Suprapubic skin (tissue), 4 donors: ENCODE data around the gene UBD. TPM values are rescaled to one million over a fixed set of nuclear protein-coding genes. Genes with fewer than 3 reads are reported as not detected.

ENCODE experiments used
- DNase-seq, 2 donors: peaks; one replicate each; pipeline ENCODE4 v3.0.0-alpha.2; 2019; ENCODE audit warnings: low spot score in 2 of 2
- H3K27ac ChIP-seq: fragments of 200-600 bp; sonication (generic); one replicate; pipeline ENCODE4 v1.5.1; 2019
- H3K27me3 ChIP-seq: fragments of 200-600 bp; sonication (generic); one replicate; pipeline ENCODE4 v1.5.1; 2019
- H3K36me3 ChIP-seq: fragments of 200-600 bp; sonication (generic); one replicate; pipeline ENCODE4 v1.5.1; 2019
- H3K4me1 ChIP-seq: fragments of 200-600 bp; sonication (generic); one replicate; pipeline ENCODE4 v1.5.1; 2019
- H3K4me3 ChIP-seq: fragments of 200-600 bp; sonication (generic); one replicate; pipeline ENCODE4 v1.5.1; 2019; ENCODE audit warnings: mild to moderate bottlenecking
- H3K9me3 ChIP-seq: fragments of 200-600 bp; sonication (generic); one replicate; pipeline ENCODE4 v1.5.1; 2019
- EP300 ChIP-seq: sonication (generic); formaldehyde crosslinking; IDR thresholded peaks from one replicate; pipeline ENCODE4 v1.6.1; 2017; ENCODE audit warnings: antibody characterized with exemption
- POLR2A ChIP-seq, 2 donors: fragments of 450-650 bp; IDR thresholded peaks; one replicate each; pipeline ENCODE4 v1.6.1; 2017; ENCODE audit warnings: antibody characterized with exemption in 2 of 2, mild to moderate bottlenecking in 2 of 2, moderate library complexity in 2 of 2
- POLR2AphosphoS5 ChIP-seq, 3 donors: sonication (generic); formaldehyde crosslinking; IDR thresholded peaks; one replicate each; pipeline ENCODE4 v1.6.1; 2017; ENCODE audit warnings: antibody characterized with exemption in 3 of 3
- WGBS: methylation state at CpG from one replicate; pipeline ENCODE4 v1.1.5; 2018; 5-methylcytosine and 5-hydroxymethylcytosine counted together
- total RNA-seq, 4 donors: library from RNA; depleted of rRNA; stranded (reverse); fragments of >200 nt; gene quantifications; one replicate each; pipeline ENCODE4 v1.1.0, GENCODE V29; 2016
- TF ChIP-seq, protein P1 (sequence below), 2 donors: fragments of 200-600 bp in 1 of 2; fragments of 450-650 bp in 1 of 2; sonication (generic) in 1 of 2; IDR thresholded peaks; one replicate each; pipeline ENCODE4 v1.5.1; 2016 to 2019; ENCODE audit warnings: antibody characterized with exemption in 2 of 2, mild to moderate bottlenecking in 1 of 2, moderate library complexity in 1 of 2

The UBD gene
- total RNA-seq, 4 donors from 2014 or later, result not detected

- Histone ChIP-seq H3K27me3 (peaks cover 50% of the 10 kb centered on the region), H3K4me1 (peaks cover 14% of the 10 kb centered on the region), H3K4me3 (peak overlapping the region; percentile 46), H3K9me3 (no peaks in the 10 kb centered on the region), H3K27ac (no peak overlapping the region), H3K36me3 (no peaks in the 10 kb centered on the region)
- 33% methylated on average over 5 of the region's 5 CpGs for WGBS
- TF ChIP-seq EP300 (no peak), POLR2AphosphoS5 (IDR thresholded peaks at IDR 0.05) (no peak), POLR2A (IDR thresholded peaks at IDR 0.05) (no peak)
- TF ChIP-seq, protein P1, sequence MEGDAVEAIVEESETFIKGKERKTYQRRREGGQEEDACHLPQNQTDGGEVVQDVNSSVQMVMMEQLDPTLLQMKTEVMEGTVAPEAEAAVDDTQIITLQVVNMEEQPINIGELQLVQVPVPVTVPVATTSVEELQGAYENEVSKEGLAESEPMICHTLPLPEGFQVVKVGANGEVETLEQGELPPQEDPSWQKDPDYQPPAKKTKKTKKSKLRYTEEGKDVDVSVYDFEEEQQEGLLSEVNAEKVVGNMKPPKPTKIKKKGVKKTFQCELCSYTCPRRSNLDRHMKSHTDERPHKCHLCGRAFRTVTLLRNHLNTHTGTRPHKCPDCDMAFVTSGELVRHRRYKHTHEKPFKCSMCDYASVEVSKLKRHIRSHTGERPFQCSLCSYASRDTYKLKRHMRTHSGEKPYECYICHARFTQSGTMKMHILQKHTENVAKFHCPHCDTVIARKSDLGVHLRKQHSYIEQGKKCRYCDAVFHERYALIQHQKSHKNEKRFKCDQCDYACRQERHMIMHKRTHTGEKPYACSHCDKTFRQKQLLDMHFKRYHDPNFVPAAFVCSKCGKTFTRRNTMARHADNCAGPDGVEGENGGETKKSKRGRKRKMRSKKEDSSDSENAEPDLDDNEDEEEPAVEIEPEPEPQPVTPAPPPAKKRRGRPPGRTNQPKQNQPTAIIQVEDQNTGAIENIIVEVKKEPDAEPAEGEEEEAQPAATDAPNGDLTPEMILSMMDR (IDR thresholded peaks at IDR 0.05), result no peak
- DNase-seq, result no peak
Measured at GRCh38 chr6:29552512-29553051, 7.0 kb downstream of the UBD start.

DNA sequence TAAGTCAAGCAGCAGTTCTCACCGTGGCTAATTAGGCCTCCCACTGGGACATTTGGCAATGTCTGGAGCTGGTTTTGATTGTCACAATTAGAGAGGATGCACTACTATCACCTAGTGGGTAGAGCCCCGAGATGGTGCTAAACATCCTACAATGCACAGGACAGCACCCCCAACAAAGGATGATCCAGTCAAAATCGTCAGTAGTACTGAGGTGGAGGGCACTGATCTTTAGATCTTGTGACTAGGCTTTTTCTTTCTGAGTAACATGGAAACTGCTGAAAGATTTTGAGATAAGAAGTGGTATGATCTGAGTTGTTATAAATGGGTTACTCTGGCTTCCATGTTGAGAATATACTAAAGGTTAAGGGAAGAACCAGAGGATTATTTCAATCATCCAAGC is 12.0 kb downstream of the UBD start:
- Histone ChIP-seq H3K9me3 (no peaks in the 10 kb centered on the region), H3K27me3 (peaks cover 8% of the 10 kb centered on the region), H3K27ac (no peak overlapping the region), H3K36me3 (no peaks in the 10 kb centered on the region), H3K4me1 (no peaks in the 10 kb centered on the region), H3K4me3 (no peak overlapping the region)
- no peak for TF ChIP-seq POLR2AphosphoS5 (IDR thresholded peaks at IDR 0.05)
- TF ChIP-seq, protein P1 (IDR thresholded peaks at IDR 0.05), result no peak
- TF ChIP-seq POLR2A (IDR thresholded peaks at IDR 0.05), result no peak
- no peak for TF ChIP-seq EP300
- WGBS, result 52% methylated on average over 3 of the region's 3 CpGs
- no peak for DNase-seq

- H3K27me3 ChIP-seq, result no peaks in the 10 kb centered on the region
- H3K4me3 ChIP-seq, result no peak overlapping the region
- H3K27ac ChIP-seq, result no peak overlapping the region
- WGBS, result 78% methylated on average over 4 of the region's 4 CpGs
- TF ChIP-seq POLR2A (IDR thresholded peaks at IDR 0.05), result no peak
- no peak for TF ChIP-seq POLR2AphosphoS5 (IDR thresholded peaks at IDR 0.05)
- TF ChIP-seq, protein P1 (IDR thresholded peaks at IDR 0.05), result no peak
- TF ChIP-seq EP300, result no peak
- H3K36me3 ChIP-seq, result no peaks in the 10 kb centered on the region
- H3K9me3 ChIP-seq, result no peaks in the 10 kb centered on the region
- no peak for DNase-seq
- no peaks in the 10 kb centered on the region for H3K4me1 ChIP-seq
Measured at GRCh38 chr6:29537714-29538403, 21.7 kb downstream of the UBD start.

DNA sequence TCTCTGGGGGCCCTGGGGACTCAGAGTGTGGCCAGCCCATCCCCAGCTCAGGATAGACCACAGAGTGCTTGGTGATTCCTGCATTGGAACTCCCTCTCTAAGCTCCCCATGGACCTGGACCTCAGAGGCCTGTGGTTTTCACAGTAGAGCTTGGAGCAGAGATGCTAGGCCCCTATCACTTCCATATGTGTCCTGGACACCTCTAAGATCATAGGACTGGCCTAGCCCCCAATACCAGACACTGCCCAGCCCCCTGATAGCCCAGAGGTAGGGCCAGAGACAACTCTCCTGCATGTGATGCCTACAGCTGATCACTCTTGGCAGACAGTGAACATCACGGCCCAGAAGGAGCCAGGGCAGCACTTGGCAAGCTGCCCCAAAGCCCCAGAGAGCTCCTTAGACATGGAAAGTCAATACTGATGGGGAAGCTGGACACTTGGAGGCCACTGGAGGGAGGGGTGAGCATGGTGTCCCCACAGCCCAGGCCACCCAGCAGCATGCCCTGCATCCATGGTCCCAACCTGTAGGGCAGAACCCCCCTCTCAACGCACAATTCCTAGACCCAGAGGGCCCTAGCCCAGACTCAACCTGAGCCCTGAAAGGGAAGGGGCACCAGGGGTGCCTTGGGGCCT is 27.1 kb downstream of the UBD start:
- Histone ChIP-seq H3K27ac (no peak overlapping the region), H3K4me1 (no peaks in the 10 kb centered on the region), H3K36me3 (no peaks in the 10 kb centered on the region), H3K27me3 (no peaks in the 10 kb centered on the region), H3K4me3 (no peak overlapping the region), H3K9me3 (no peaks in the 10 kb centered on the region)
- TF ChIP-seq EP300 (no peak), POLR2A (IDR thresholded peaks at IDR 0.05) (no peak), POLR2AphosphoS5 (IDR thresholded peaks at IDR 0.05) (no peak)
- TF ChIP-seq, protein P1 (IDR thresholded peaks at IDR 0.05), result no peak
- DNase-seq, result no peak
- WGBS, result no CpG with 5 or more reads among the region's 2 CpGs

DNA sequence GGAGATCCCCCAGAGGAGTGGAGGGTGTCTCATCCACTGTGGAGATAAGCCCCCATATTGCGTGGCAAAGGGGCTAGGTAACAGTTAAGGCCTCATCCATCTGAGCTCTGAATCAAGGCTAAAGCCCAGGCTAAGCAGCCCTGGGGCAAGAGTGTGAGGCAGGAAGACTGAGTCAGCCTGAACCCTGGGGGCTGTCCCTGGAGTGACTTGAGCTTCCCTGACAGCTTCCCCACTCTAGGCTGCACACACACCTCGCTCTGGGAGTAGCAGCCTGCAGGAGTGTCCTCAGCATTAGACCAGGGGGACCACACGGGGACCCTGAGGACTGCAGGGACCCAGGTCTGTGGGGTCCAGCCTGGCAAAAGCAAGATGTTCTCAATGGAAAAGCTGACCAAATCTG is 27.9 kb downstream of the UBD start:
- DNase-seq, result no peak
- H3K9me3 ChIP-seq, result no peaks in the 10 kb centered on the region
- no peak for TF ChIP-seq POLR2A (IDR thresholded peaks at IDR 0.05)
- no peak for TF ChIP-seq POLR2AphosphoS5 (IDR thresholded peaks at IDR 0.05)
- no peak for TF ChIP-seq EP300
- TF ChIP-seq, protein P1 (IDR thresholded peaks at IDR 0.05), result no peak
- H3K4me3 ChIP-seq, result no peak overlapping the region
- H3K36me3 ChIP-seq, result no peaks in the 10 kb centered on the region
- WGBS, result no CpG with 5 or more reads among the region's 3 CpGs
- H3K4me1 ChIP-seq, result no peaks in the 10 kb centered on the region
- no peaks in the 10 kb centered on the region for H3K27me3 ChIP-seq
- H3K27ac ChIP-seq, result no peak overlapping the region
